Uterus (tissue), 4 donors: ENCODE measurements around the gene CFAP74. TPM values are rescaled to one million over a fixed set of nuclear protein-coding genes. Genes with fewer than 3 reads are reported as not detected.

ENCODE experiments used
- DNase-seq, 2 donors: peaks; one replicate each; pipeline ENCODE4 v3.0.0-alpha.2; 2019 to 2020
- H3K27ac ChIP-seq, 2 donors: fragments of 200-600 bp; sonication (generic); 1 replicate in 1 of 2; 2 replicates in 1 of 2; pipeline ENCODE4 v1.5.1; 2016 to 2018
- H3K27me3 ChIP-seq, 2 donors: fragments of 200-600 bp; sonication (generic); one replicate each; pipeline ENCODE4 v1.5.1; 2018 to 2019; ENCODE audit warnings: control low read depth in 1 of 2
- H3K36me3 ChIP-seq, 2 donors: fragments of 200-600 bp; sonication (generic); one replicate each; pipeline ENCODE4 v1.5.1; 2019; ENCODE audit warnings: control low read depth in 1 of 2
- H3K4me1 ChIP-seq, 2 donors: fragments of 200-600 bp; sonication (generic); one replicate each; pipeline ENCODE4 v1.5.1; 2018 to 2019; ENCODE audit warnings: control low read depth in 1 of 2
- H3K4me3 ChIP-seq, 2 donors: fragments of 200-600 bp; sonication (generic); 1 replicate in 1 of 2; 2 replicates in 1 of 2; pipeline ENCODE4 v1.5.1; 2018 to 2019; ENCODE audit warnings: mild to moderate bottlenecking in 1 of 2
- H3K9me3 ChIP-seq, 2 donors: fragments of 200-600 bp; sonication (generic); one replicate each; pipeline ENCODE4 v1.5.1; 2019; ENCODE audit warnings: control low read depth in 1 of 2
- POLR2A ChIP-seq, 2 donors: fragments of 450-650 bp; IDR thresholded peaks; one replicate each; pipeline ENCODE4 v1.6.1; 2016; ENCODE audit warnings: antibody characterized with exemption in 2 of 2, mild to moderate bottlenecking in 1 of 2, moderate library complexity in 1 of 2
- intact Hi-C: fragments of 100-400 bp; cut with DNase I; formaldehyde crosslinking; loops from one replicate; pipeline ENCODE4 v1.15.1; 2023; ENCODE audit warnings: low total_unique reads
- total RNA-seq, 4 donors: library from RNA; depleted of rRNA in 3 of 4; stranded (reverse); fragments of >200 nt in 3 of 4; gene quantifications; one replicate each; pipeline versions ENCODE4 v1.1.0 to v1.2.4, GENCODE V29; 2014 to 2023
- TF ChIP-seq, protein P1 (sequence below), 4 experiments: fragments of 200-600 bp in 2 of 4; fragments of 450-650 bp in 2 of 4; sonication (generic) in 2 of 4; IDR thresholded peaks; one replicate each; pipeline ENCODE4 v1.5.1; 2016 to 2019; ENCODE audit warnings: antibody characterized with exemption in 4 of 4, mild to moderate bottlenecking in 2 of 4, moderate library complexity in 1 of 4
- donor health status: DM: yes; HTN: yes; CAD: no.

CFAP74 gene
- total RNA-seq, 4 donors from 2014 or later: 0.64 to 1.0 TPM; not detected in 2

DNA sequence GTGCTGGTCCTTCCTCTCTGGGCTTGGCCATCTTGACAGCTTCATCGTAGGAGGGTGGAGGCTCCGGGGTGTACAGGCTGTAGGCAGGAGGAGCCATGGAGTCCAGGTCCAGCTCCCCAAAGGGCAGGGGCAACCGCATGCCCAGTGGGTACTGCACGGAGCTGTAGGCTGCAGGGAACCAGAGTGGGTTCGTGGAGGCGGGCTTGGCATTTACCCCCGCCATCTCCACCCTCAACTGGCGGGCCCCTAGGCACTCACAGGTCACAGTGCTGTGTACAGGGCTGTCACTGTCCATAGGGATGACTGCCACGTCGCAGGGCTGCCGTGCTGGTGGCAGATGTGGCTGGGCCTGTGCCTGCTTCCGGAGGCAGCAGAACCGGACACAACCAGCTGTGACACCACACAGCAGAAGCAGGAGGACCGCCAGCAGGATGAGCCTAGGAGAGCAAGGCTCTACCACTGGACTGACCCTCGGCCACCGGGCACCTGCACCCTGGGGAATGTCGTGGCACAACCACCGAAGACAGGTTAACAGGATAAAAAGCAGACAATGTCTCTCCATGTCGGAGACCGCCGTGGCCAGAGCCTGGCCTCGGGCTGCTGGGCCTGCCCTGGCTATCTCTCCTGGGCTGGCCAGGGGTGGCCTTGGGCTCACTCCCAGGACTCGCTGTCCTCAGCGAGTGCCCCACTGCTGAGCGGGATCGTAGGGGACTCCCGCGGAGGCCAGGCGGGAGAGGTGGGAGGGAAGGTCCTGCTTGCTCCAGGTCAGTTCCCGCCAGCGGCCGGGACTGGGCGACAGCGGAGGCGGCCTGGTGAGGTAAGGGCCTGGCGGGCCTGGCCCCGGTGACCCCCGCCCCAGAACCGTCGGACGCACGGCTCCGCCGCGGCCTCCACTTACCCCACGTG is 85.3 kb downstream of the CFAP74 start:
- peak overlapping the region; percentile 1 to 57 for H3K4me3 ChIP-seq
- H3K9me3 ChIP-seq: no peaks in the 10 kb centered on the region
- intact Hi-C loops: no loop called here
- no peaks in the 10 kb centered on the region for H3K27me3 ChIP-seq
- no peaks in the 10 kb centered on the region for H3K36me3 ChIP-seq
- TF ChIP-seq, protein P1, sequence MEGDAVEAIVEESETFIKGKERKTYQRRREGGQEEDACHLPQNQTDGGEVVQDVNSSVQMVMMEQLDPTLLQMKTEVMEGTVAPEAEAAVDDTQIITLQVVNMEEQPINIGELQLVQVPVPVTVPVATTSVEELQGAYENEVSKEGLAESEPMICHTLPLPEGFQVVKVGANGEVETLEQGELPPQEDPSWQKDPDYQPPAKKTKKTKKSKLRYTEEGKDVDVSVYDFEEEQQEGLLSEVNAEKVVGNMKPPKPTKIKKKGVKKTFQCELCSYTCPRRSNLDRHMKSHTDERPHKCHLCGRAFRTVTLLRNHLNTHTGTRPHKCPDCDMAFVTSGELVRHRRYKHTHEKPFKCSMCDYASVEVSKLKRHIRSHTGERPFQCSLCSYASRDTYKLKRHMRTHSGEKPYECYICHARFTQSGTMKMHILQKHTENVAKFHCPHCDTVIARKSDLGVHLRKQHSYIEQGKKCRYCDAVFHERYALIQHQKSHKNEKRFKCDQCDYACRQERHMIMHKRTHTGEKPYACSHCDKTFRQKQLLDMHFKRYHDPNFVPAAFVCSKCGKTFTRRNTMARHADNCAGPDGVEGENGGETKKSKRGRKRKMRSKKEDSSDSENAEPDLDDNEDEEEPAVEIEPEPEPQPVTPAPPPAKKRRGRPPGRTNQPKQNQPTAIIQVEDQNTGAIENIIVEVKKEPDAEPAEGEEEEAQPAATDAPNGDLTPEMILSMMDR (IDR thresholded peaks at IDR 0.05): no peak
- TF ChIP-seq POLR2A (IDR thresholded peaks at IDR 0.05): no peak
- H3K4me1 ChIP-seq: peaks cover 0 to 14% of the 10 kb centered on the region in 2 donors
- peak overlapping the region in 1 of 2 donors; percentile 72 for H3K27ac ChIP-seq
- DNase-seq: no peak

DNA sequence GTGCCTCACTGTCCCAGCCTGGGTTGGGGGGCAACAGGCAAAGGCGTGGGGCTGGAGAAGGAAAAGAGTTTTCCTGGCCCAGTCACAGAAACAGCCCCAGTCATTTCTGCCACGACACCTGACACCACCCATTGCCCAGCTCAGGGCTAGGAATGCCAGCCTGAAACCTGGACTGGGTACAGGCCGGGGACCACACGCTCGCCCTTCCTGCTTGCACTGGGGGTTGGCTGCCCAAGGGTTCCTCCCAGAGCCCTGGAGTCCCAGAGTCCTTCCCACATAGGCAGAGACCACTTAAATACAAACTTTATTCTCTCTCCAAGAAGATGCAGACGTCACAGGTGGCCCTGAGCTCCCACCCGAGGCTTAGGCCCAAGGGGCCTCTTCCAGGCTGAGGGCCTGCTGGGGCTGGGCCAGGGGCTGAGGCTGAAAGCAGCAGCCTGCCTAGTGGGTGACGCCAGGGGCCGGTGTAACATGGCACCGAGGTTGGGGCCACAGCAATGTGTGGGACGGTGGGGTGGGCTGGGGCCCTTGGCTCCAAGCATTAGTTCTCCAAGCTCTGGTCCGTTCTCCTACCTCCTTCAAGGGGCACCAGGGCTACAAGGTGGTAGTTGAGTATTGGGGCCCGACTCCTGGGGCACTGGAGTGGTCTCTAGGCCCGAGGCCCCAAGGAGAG is 86.1 kb downstream of the CFAP74 start:
- TF ChIP-seq POLR2A (IDR thresholded peaks at IDR 0.05): no peak
- TF ChIP-seq, protein P1 (IDR thresholded peaks at IDR 0.05): no peak
- H3K36me3 ChIP-seq: no peaks in the 10 kb centered on the region
- intact Hi-C loops: no loop called here

DNA sequence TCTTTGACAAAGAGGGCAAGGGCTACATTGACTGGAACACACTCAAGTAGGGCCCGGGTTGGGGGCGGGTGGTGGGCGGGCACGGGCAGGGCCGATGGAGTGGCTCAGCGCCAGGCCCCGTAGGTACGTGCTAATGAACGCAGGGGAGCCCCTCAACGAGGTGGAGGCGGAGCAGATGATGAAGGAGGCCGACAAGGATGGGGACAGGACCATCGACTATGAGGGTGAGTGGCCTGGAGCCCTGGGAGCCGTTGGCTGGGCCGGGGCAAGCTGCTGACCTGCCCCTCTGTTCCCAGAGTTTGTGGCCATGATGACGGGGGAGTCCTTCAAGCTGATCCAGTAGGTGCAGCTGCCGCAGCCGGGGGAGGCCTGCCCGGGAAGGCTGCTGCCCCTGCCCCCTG is 86.7 kb downstream of the CFAP74 start:
- TF ChIP-seq, protein P1 (IDR thresholded peaks at IDR 0.05): no peak
- no peak for TF ChIP-seq POLR2A (IDR thresholded peaks at IDR 0.05)
- intact Hi-C loops: no loop called here
- DNase-seq: no peak
- H3K27ac ChIP-seq: no peak overlapping the region
- no peaks in the 10 kb centered on the region for H3K36me3 ChIP-seq
- no peaks in the 10 kb centered on the region for H3K27me3 ChIP-seq
- H3K4me1 ChIP-seq: peaks cover 0 to 14% of the 10 kb centered on the region in 2 donors
- no peaks in the 10 kb centered on the region for H3K9me3 ChIP-seq
- no peak overlapping the region for H3K4me3 ChIP-seq

More for the DNA sequence above, 86.1 kb downstream of the CFAP74 start:
- Histone ChIP-seq H3K9me3 (no peaks in the 10 kb centered on the region), H3K4me3 (no peak overlapping the region), H3K4me1 (peaks cover 0 to 14% of the 10 kb centered on the region in 2 donors), H3K27me3 (no peaks in the 10 kb centered on the region), H3K27ac (no peak overlapping the region)
- no peak for DNase-seq

DNA sequence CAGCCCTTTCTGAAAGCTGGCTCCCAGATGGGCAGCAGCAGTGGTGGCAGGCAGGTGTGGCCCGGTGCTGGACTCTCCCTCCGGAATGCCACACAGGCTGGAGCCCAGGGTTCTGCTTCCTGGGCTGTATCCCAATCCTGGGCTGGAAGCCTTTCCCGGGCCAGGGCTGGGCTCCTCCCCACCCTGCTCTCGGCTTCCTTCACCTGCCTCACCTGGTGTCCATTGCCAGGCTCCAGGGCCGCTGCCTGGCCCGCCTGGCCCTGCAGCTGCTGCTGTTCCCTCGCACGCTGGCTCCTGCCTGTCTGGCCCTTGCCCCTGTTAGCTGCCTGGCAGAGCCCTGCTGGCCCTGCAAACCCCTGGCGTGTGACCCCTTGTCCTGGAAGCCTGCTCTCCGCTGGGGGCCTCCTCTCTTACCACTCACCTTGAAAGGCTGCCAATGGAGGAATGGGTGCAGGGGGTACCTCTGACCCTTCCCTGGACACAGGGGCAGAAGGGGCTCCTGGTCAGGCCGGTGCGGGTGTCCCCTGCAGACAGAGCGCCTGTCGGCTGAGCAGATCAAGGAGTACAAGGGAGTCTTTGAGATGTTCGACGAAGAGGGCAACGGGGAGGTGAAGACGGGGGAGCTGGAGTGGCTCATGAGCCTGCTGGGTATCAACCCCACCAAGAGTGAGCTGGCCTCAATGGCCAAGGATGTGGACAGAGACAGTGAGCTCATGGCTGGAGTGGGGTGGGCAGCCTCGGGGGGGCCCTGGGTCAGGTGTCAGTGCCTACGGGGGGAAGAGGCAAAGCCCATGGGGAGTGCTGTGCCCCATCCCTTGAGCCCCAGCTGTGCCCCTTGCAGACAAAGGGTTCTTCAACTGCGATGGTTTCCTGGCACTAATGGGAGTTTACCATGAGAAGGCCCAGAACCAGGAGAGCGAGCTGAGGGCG is 87.4 kb downstream of the CFAP74 start:
- no peak overlapping the region for H3K4me3 ChIP-seq
- TF ChIP-seq, protein P1 (IDR thresholded peaks at IDR 0.05): no peak
- no peak for TF ChIP-seq POLR2A (IDR thresholded peaks at IDR 0.05)
- H3K9me3 ChIP-seq: no peaks in the 10 kb centered on the region
- H3K4me1 ChIP-seq: peaks cover 0 to 14% of the 10 kb centered on the region in 2 donors
- no peak for DNase-seq
- H3K27me3 ChIP-seq: no peaks in the 10 kb centered on the region
- intact Hi-C loops: no loop called here
- H3K27ac ChIP-seq: no peak overlapping the region
- no peaks in the 10 kb centered on the region for H3K36me3 ChIP-seq
